OCI-LY1 (cell line): ENCODE measurements around the gene CYBB.
"Not testable (repeated sequence)": the region's sequence is repeated elsewhere in the genome, so short reads cannot be mapped to it uniquely, and the experiment has no call there.

Experiments
- EZH2 ChIP-seq: fragments of 200-600 bp; sonication (generic), shearing (Covaris generic); IDR thresholded peaks from 2 replicates; pipeline ENCODE4 v1.8.0; 2017; ENCODE audit warnings: borderline replicate concordance, mixed run types, mild to moderate bottlenecking, antibody characterized with exemption, low read length, moderate library complexity, mixed read lengths
- TF ChIP-seq, protein P1 (sequence below): fragments of 200-600 bp; sonication (generic), shearing (Covaris generic); IDR thresholded peaks from 2 replicates; pipeline ENCODE4 v1.5.1; 2017; ENCODE audit warnings: mild to moderate bottlenecking, antibody characterized with exemption, low read length, moderate library complexity, mixed read lengths

GRCh38 chrX:37768866-37769265 is 11.0 kb upstream of the CYBB start:
- TF ChIP-seq, protein P1, sequence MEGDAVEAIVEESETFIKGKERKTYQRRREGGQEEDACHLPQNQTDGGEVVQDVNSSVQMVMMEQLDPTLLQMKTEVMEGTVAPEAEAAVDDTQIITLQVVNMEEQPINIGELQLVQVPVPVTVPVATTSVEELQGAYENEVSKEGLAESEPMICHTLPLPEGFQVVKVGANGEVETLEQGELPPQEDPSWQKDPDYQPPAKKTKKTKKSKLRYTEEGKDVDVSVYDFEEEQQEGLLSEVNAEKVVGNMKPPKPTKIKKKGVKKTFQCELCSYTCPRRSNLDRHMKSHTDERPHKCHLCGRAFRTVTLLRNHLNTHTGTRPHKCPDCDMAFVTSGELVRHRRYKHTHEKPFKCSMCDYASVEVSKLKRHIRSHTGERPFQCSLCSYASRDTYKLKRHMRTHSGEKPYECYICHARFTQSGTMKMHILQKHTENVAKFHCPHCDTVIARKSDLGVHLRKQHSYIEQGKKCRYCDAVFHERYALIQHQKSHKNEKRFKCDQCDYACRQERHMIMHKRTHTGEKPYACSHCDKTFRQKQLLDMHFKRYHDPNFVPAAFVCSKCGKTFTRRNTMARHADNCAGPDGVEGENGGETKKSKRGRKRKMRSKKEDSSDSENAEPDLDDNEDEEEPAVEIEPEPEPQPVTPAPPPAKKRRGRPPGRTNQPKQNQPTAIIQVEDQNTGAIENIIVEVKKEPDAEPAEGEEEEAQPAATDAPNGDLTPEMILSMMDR, result not testable (repeated sequence)
- not testable (repeated sequence) for TF ChIP-seq EZH2
